Endothelial cell of umbilical vein (primary cell): ENCODE data around the gene ELP4. TPM values are rescaled to one million over a fixed set of nuclear protein-coding genes. Genes with fewer than 3 reads are reported as not detected.

Experiments
- BruUV-seq: library from RNA; stranded (reverse); fragments of 400-500 nt; replicated peaks from 2 replicates; lab custom pipeline; 2021; lab: Mats Ljungman, UMichigan
- CTCF ChIA-PET: fragments of 300-600, 350-600 bp; sonication (Branson Sonifier 250); formaldehyde crosslinking; loops from one replicate; lab custom pipeline; 2021; ENCODE audit warnings: antibody characterized with exemption, inconsistent platforms; lab: Charles Lee
- POLR2A ChIA-PET: fragments of 300-600, 350-600 bp; sonication (Branson Sonifier 250); formaldehyde crosslinking; loops from one replicate; lab custom pipeline; 2021; ENCODE audit warnings: antibody characterized with exemption, inconsistent platforms; lab: Charles Lee
- DNase-seq: peaks from one replicate; pipeline ENCODE4 v3.0.0-alpha.2; 2011; ENCODE audit warnings: low read depth, low spot score
- FAIRE-seq: peaks from 2 replicates; lab custom pipeline; 2011; peaks lifted over from hg19 to GRCh38; lab: Jason Lieb, UNC
- H2AFZ ChIP-seq: 2 replicates; pipeline ENCODE4 v1.6.0; 2012; ENCODE audit warnings: low read depth, low read length, control low read depth, inconsistent platforms
- H3K27ac ChIP-seq: 2 replicates; pipeline ENCODE4 v1.5.1; 2011; ENCODE audit warnings: low read depth, mild to moderate bottlenecking, control low read depth, low read length, moderate library complexity; ENCODE audit not compliant: insufficient read depth
- H3K27me3 ChIP-seq, 2 experiments: 2 replicates each; pipeline versions ENCODE4 v1.6.0 to v1.6.1; 2011; ENCODE audit warnings: low read length in 2 of 2, mixed read lengths in 1 of 2; ENCODE audit not compliant: control insufficient read depth in 2 of 2, insufficient read depth in 2 of 2
- H3K36me3 ChIP-seq, 2 experiments: 2 replicates in 1 of 2; 3 replicates in 1 of 2; pipeline ENCODE4 v1.5.1; 2011; ENCODE audit warnings: low read length in 2 of 2, mild to moderate bottlenecking in 1 of 2, moderate library complexity in 1 of 2; ENCODE audit not compliant: control insufficient read depth in 2 of 2, insufficient read depth in 2 of 2; ENCODE audit errors: extremely low read depth in 1 of 2
- H3K4me1 ChIP-seq: 3 replicates; pipeline ENCODE4 v1.5.1; 2011; ENCODE audit warnings: mild to moderate bottlenecking, low read length; ENCODE audit not compliant: control insufficient read depth, insufficient read depth; ENCODE audit errors: extremely low read depth
- H3K4me2 ChIP-seq: 2 replicates; pipeline ENCODE4 v1.6.1; 2011; ENCODE audit warnings: low read length, control low read depth, mixed read lengths; ENCODE audit not compliant: insufficient read depth
- H3K4me3 ChIP-seq, 3 experiments: fragments of 200-600 bp in 1 of 3; sonication (generic), shearing (Covaris generic) in 1 of 3; replicated peaks in 1 of 3; 2 replicates each; pipeline ENCODE4 v1.5.1; 2011 to 2016; ENCODE audit warnings: control low read depth in 3 of 3, low read length in 3 of 3, mild to moderate bottlenecking in 2 of 3, inconsistent platforms in 1 of 3, low read depth in 1 of 3, moderate library complexity in 1 of 3; ENCODE audit not compliant: insufficient read depth in 1 of 3
- H3K79me2 ChIP-seq: 2 replicates; pipeline ENCODE4 v1.6.0; 2012; ENCODE audit warnings: low read length, inconsistent platforms; ENCODE audit not compliant: control insufficient read depth, insufficient read depth
- H3K9ac ChIP-seq: replicated peaks from 2 replicates; pipeline ENCODE3; 2011; ENCODE audit warnings: low read length, control low read depth; ENCODE audit not compliant: insufficient read depth; ENCODE audit errors: extremely low read depth
- H3K9me1 ChIP-seq: replicated peaks from 3 replicates; pipeline ENCODE4 v1.6.0; 2011; ENCODE audit warnings: mild to moderate bottlenecking, low read length; ENCODE audit not compliant: control insufficient read depth, insufficient read depth; ENCODE audit errors: extremely low read depth
- H3K9me3 ChIP-seq: replicated peaks from 2 replicates; pipeline ENCODE4 v1.5.1; 2012; ENCODE audit warnings: low read length, inconsistent platforms; ENCODE audit not compliant: control insufficient read depth, insufficient read depth
- H4K20me1 ChIP-seq: replicated peaks from 2 replicates; pipeline ENCODE3; 2011; ENCODE audit warnings: mild to moderate bottlenecking, low read length; ENCODE audit not compliant: control insufficient read depth, insufficient read depth; ENCODE audit errors: extremely low read depth
- CTCF ChIP-seq, 2 donors: IDR thresholded peaks; 1 replicate in 1 of 2; 2 replicates in 1 of 2; pipeline ENCODE4 v1.5.1; 2011; ENCODE audit warnings: low read length in 2 of 2, mild to moderate bottlenecking in 2 of 2, moderate library complexity in 2 of 2, control low read depth in 1 of 2, inconsistent platforms in 1 of 2, low read depth in 1 of 2; ENCODE audit not compliant: insufficient read depth in 1 of 2; ENCODE audit errors: extremely low read depth in 1 of 2
- EZH2 ChIP-seq: IDR thresholded peaks from 2 replicates; pipeline ENCODE4 v1.6.1; 2012; ENCODE audit warnings: borderline replicate concordance, low read depth, mild to moderate bottlenecking, moderate library complexity, low read length, inconsistent platforms; ENCODE audit not compliant: severe bottlenecking
- GATA2 ChIP-seq: IDR thresholded peaks from 2 replicates; pipeline ENCODE4 v1.7.0; 2011; ENCODE audit warnings: low read depth, mild to moderate bottlenecking, moderate library complexity, mixed read lengths, low read length; ENCODE audit not compliant: insufficient read length, insufficient read depth
- JUN ChIP-seq: IDR thresholded peaks from 2 replicates; pipeline ENCODE4 v1.6.1; 2011; ENCODE audit warnings: borderline replicate concordance, low read depth; ENCODE audit not compliant: insufficient read length, insufficient read depth
- MAX ChIP-seq: IDR thresholded peaks from 2 replicates; pipeline ENCODE4 v1.6.1; 2011; ENCODE audit not compliant: insufficient read depth, insufficient read length
- MYC ChIP-seq: IDR thresholded peaks from one replicate; pipeline ENCODE4 v1.6.1; 2011; ENCODE audit warnings: mild to moderate bottlenecking, low read depth, low read length
- POLR2A ChIP-seq: IDR thresholded peaks from 2 replicates; pipeline ENCODE4 v1.6.1; 2012; ENCODE audit warnings: low read depth, mild to moderate bottlenecking, control low read depth, low read length
- POLR2AphosphoS5 ChIP-seq: IDR thresholded peaks from 2 replicates; pipeline ENCODE4 v1.6.1; 2012; ENCODE audit warnings: low read depth, mild to moderate bottlenecking, control low read depth, low read length, moderate library complexity; ENCODE audit not compliant: insufficient read depth
- dilution Hi-C: fragments of 300-500 bp; cut with MboI; formaldehyde crosslinking; loops from one replicate; pipeline ENCODE4 v1.15.0; 2019; ENCODE audit warnings: low sequenced_read_pairs; ENCODE audit not compliant: extremely low pct_ligation_motif_present
- intact Hi-C: fragments of 100-400 bp; cut with micrococcal nuclease; formaldehyde crosslinking; loops from one replicate; pipeline ENCODE4 v1.10.0; 2022
- polyA plus RNA-seq, 4 experiments: library from polyadenylated mRNA; depleted of rRNA in 3 of 4; stranded (reverse) in 3 of 4; unstranded in 1 of 4; fragments of >200 nt; gene quantifications; 2 replicates each; pipeline versions ENCODE4 v1.2.1 to v1.2.3, GENCODE V29; 2011 to 2012; ENCODE audit warnings: missing spikeins in 1 of 4
- total RNA-seq: library from RNA; stranded (reverse); gene quantifications from 2 replicates; pipeline ENCODE4 v1.2.3, GENCODE V29; 2021

Gene ELP4
- total and polyA plus RNA-seq, 2 donors (not counting 3 experiments of a cell fraction or from before 2014, with no cell fraction given), result 11.6 to 16.3 TPM

- Histone ChIP-seq H3K9me1 (no peaks in the 10 kb centered on the region), H3K4me2 (no peak overlapping the region), H3K27me3 (peaks cover 75 to 86% of the 10 kb centered on the region in 2 experiments), H3K9ac (no peak overlapping the region), H3K27ac (no peak overlapping the region), H4K20me1 (peaks cover 3% of the 10 kb centered on the region), H2AFZ (no peak overlapping the region), H3K36me3 (no peaks in the 10 kb centered on the region), H3K4me3 (no peak overlapping the region), H3K9me3 (no peaks in the 10 kb centered on the region), H3K79me2 (no peaks in the 10 kb centered on the region), H3K4me1 (peaks cover 5% of the 10 kb centered on the region)
- intact Hi-C loops, result loop anchor here (5.0 to 10.0 kb wide), 2 partner anchors 154 to 402 kb away; no protein-coding TSS in a partner anchor
- dilution Hi-C loops, result no loop called here
- no peak for FAIRE-seq
- DNase-seq, result no peak
- CTCF ChIA-PET, result interaction anchor here (0.6 to 2.7 kb wide), 3 partner anchors 10 to 172 kb away, joined by 3 to 12 read pairs (median 3); no protein-coding TSS in a partner anchor
- POLR2A ChIA-PET, result no interaction called here
- BruUV-seq, result no TSS peak
- TF ChIP-seq CTCF (IDR thresholded peaks at IDR 0.05; ENCODE audit: extremely low read depth in 1 of 2, insufficient read depth in 1 of 2, low read depth in 1 of 2, low read length in 2 of 2), result no peak
- TF ChIP-seq MAX, result no peak
- TF ChIP-seq POLR2AphosphoS5, result no peak
- no peak for TF ChIP-seq POLR2A
- no peak for TF ChIP-seq MYC
- no peak for TF ChIP-seq GATA2
- TF ChIP-seq EZH2, result no peak
- TF ChIP-seq JUN, result no peak
Observed at GRCh38 chr11:31796499-31797189, 287.1 kb downstream of the ELP4 start.
